DOHH2 (cell line): Measurements from ENCODE around the gene SULT1B1.

Experiments
- CTCF ChIP-seq: fragments of 200-600 bp; sonication (generic); IDR thresholded peaks from one replicate; pipeline ENCODE4 v1.5.1; 2014; ENCODE audit warnings: antibody characterized with exemption, mild to moderate bottlenecking, low read depth, low read length; ENCODE audit not compliant: poor library complexity, severe bottlenecking
- EZH2phosphoT487 ChIP-seq: fragments of 200-600 bp; sonication (generic); IDR thresholded peaks from 2 replicates; pipeline ENCODE4 v1.6.1; 2017; ENCODE audit warnings: borderline replicate concordance, mild to moderate bottlenecking, antibody characterized with exemption, low read length, moderate library complexity, mixed read lengths

GRCh38 chr4:69764311-69764710 is 3.9 kb upstream of the SULT1B1 start:
- TF ChIP-seq CTCF (no peak), EZH2phosphoT487 (no peak)
